Measurements from ENCODE around the gene PLEK2. TPM values are rescaled to one million over a fixed set of nuclear protein-coding genes. Genes with fewer than 3 reads are reported as not detected.

PLEK2 gene
- total RNA-seq, 2 experiments from 2014 or later: 0.45 to 1.1 TPM

GRCh38 chr14:67389811-67390534 lies 22.0 kb downstream of the PLEK2 start:
- DNase-seq: no peak
- peaks cover 17% of the 10 kb centered on the region for H3K36me3 Mint-ChIP-seq (ENCODE audit: low read depth)
- ChIA-PET POLR2A (no interaction called here), CTCF (interaction anchor here (0.6 kb wide), 1 partner anchor 204 kb away, joined by 3 read pairs; no protein-coding TSS in a partner anchor)
- H3K4me1 Mint-ChIP-seq: peaks cover 12% of the 10 kb centered on the region
- H3K4me3 Mint-ChIP-seq: no peak overlapping the region
- no peak overlapping the region for H3K27ac Mint-ChIP-seq
- H3K27me3 Mint-ChIP-seq: no peaks in the 10 kb centered on the region
- H3K9me3 Mint-ChIP-seq: no peaks in the 10 kb centered on the region

DNA sequence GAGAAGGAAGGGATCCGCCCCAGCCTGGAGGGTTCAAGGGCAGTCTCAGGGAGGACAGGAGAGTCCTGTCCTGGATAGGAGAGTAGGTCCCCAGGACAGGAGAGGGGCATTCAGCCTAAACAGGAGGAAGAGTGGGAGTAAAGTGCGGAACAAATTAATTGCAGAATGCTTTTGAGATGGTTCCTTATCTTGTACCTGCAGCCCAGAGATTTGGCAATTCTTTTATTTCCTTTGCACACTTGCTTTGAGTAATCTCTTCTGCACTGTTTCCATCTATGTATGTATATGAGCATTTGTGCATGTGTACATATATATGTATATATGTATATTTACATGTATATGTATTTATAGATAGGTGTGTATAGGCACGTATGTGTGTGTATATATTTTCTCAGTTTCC lies 22.7 kb downstream of the PLEK2 start:
- H3K36me3 Mint-ChIP-seq (ENCODE audit: low read depth): peaks cover 22% of the 10 kb centered on the region
- ChIA-PET CTCF (interaction anchor here (0.6 kb wide), 1 partner anchor 205 kb away, joined by 3 read pairs; no protein-coding TSS in a partner anchor), POLR2A (no interaction called here)
- no peak overlapping the region for H3K27ac Mint-ChIP-seq
- no peaks in the 10 kb centered on the region for H3K27me3 Mint-ChIP-seq
- DNase-seq: no peak
- no peak overlapping the region for H3K4me3 Mint-ChIP-seq
- peaks cover 12% of the 10 kb centered on the region for H3K4me1 Mint-ChIP-seq
- H3K9me3 Mint-ChIP-seq: no peaks in the 10 kb centered on the region

DNA sequence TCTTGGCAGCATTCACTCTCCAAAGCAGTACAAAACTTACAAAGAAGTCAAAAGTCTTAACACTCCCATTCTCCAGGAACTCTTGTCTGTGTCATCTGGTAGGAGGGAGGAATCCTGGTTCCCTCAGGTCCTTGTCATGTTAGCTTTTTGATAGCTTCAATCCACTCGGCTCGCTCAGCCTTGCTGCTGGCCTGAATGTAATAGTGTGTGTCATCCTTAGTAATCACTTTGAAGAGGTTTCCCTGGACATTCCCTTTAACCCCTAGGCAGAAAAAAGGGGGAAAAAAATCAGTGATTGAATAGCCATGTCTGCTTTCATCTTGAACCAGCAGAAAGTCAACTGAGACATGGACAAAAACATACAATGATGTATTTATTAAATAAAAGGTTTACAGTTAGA lies 24.8 kb downstream of the PLEK2 start:
- Mint-ChIP-seq H3K4me1 (peaks cover 12% of the 10 kb centered on the region), H3K27me3 (no peaks in the 10 kb centered on the region), H3K27ac (no peak overlapping the region), H3K9me3 (no peaks in the 10 kb centered on the region), H3K36me3 (ENCODE audit: low read depth) (peaks cover 36% of the 10 kb centered on the region), H3K4me3 (no peak overlapping the region)
- CTCF ChIA-PET: no interaction called here
- DNase-seq: no peak
- POLR2A ChIA-PET: no interaction called here

DNA sequence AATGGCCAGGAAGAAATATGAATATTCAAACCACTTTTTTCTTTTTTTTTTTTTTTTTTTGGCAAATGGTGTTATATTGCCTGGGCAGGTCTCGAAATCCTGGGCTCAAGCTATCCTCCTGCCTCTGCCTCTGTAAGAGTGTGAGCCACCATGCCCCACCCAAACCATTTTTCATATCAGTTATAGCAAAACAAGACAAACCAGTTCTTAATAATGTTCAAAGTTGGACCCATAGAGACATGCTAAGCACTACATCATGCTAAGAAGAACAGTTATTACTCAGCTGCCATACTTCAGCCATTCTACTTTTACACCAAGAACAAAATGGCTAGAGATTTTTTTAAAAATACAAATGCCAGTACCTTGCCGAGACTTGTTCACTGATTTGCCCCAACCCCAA lies 26.3 kb downstream of the PLEK2 start:
- H3K4me3 Mint-ChIP-seq: no peak overlapping the region
- H3K27ac Mint-ChIP-seq: no peak overlapping the region
- DNase-seq: no peak
- no peaks in the 10 kb centered on the region for H3K27me3 Mint-ChIP-seq
- no peaks in the 10 kb centered on the region for H3K9me3 Mint-ChIP-seq
- peaks cover 1% of the 10 kb centered on the region for H3K4me1 Mint-ChIP-seq
- peaks cover 47% of the 10 kb centered on the region for H3K36me3 Mint-ChIP-seq (ENCODE audit: low read depth)
- ChIA-PET POLR2A (no interaction called here), CTCF (interaction anchor here (0.6 to 1.1 kb wide), 2 partner anchors 12 to 34 kb away, joined by 4 read pairs; no protein-coding TSS in a partner anchor)

- Mint-ChIP-seq H3K4me1 (no peaks in the 10 kb centered on the region), H3K36me3 (ENCODE audit: low read depth) (peaks cover 51% of the 10 kb centered on the region), H3K27me3 (no peaks in the 10 kb centered on the region), H3K9me3 (no peaks in the 10 kb centered on the region), H3K4me3 (no peak overlapping the region), H3K27ac (no peak overlapping the region)
- ChIA-PET POLR2A (no interaction called here), CTCF (interaction anchor here (0.6 to 1.9 kb wide), 2 partner anchors 25 to 34 kb away, joined by 4 to 6 read pairs; partner anchors contain the start of genes ATP6V1D and EIF2S1)
- DNase-seq: no peak
Measured at GRCh38 chr14:67385120-67385519, 26.8 kb downstream of the PLEK2 start.

DNA sequence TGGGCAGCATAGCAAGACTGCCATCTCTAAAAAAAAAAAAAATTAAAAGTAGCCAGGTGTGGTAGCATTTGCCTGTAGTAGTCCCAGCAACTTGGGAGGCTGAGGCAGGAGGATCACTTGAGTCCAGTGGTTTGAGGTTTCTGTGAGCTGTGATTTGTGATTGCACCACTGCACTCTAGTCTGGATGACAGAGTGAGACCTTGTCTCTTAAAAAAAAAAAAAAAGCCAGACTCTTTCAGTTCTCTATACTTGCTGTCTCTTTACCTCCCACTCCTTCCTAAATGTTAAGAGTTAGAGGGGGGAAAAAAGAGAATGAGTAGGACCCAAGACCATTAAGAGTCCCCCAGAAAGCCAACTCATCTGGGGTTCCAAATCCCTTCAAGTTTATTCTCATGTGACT lies 34.0 kb downstream of the PLEK2 start:
- ChIA-PET POLR2A (no interaction called here), CTCF (no interaction called here)
- peaks cover 62% of the 10 kb centered on the region for H3K36me3 Mint-ChIP-seq (ENCODE audit: low read depth)
- DNase-seq: no peak
- no peaks in the 10 kb centered on the region for H3K27me3 Mint-ChIP-seq
- H3K4me1 Mint-ChIP-seq: peaks cover 7% of the 10 kb centered on the region
- no peak overlapping the region for H3K27ac Mint-ChIP-seq
- H3K9me3 Mint-ChIP-seq: no peaks in the 10 kb centered on the region
- no peak overlapping the region for H3K4me3 Mint-ChIP-seq

DNA sequence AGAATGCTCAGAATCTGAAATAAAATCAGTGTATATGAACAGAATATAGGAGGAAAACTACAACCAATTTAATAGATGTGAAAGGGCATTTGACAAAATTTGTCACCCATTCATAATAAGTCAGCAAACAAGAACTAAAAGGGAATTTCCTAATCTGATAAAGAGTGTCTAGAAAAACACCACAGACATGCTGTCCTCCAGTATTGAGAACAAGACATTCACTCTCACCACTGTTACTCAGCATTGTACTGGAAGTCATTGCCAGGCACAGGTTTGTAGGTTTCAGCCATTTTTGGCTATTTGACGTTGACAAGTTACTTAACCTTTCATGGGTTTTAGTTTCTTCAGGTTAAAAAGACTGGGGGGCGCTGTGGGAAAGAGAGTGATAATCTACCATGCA lies 38.6 kb downstream of the PLEK2 start:
- H3K36me3 Mint-ChIP-seq (ENCODE audit: low read depth): peaks cover 51% of the 10 kb centered on the region

DNA sequence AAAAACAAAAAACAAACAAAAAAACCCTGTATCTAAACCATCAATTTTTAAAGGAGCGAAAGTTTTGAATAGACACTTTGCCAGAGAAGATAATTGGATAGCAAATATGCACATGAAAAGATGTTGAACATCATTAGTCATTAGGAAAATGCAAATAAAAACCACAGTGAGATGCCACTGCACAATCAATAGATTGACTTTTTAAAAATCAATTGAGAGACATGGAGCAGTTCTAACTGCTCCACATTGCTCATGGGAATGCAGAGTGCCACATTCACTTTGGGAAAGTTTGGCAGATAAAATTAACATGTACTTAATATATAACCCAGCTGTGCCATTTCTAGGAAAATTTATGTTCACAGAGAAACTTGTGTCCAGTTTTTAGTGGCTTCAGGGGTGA lies 39.1 kb downstream of the PLEK2 start:
- ChIA-PET CTCF (interaction anchor here (3.0 kb wide), 1 partner anchor 13 kb away, joined by 9 read pairs; the partner anchor contains the start of genes ATP6V1D and EIF2S1), POLR2A (no interaction called here)
- Mint-ChIP-seq H3K27ac (no peak overlapping the region), H3K36me3 (ENCODE audit: low read depth) (peaks cover 53% of the 10 kb centered on the region), H3K4me3 (no peak overlapping the region), H3K27me3 (no peaks in the 10 kb centered on the region), H3K4me1 (peaks cover 22% of the 10 kb centered on the region), H3K9me3 (no peaks in the 10 kb centered on the region)
- no peak for DNase-seq

More for the DNA sequence above, 38.6 kb downstream of the PLEK2 start:
- Mint-ChIP-seq H3K9me3 (no peaks in the 10 kb centered on the region), H3K27me3 (no peaks in the 10 kb centered on the region), H3K27ac (no peak overlapping the region), H3K4me1 (peaks cover 19% of the 10 kb centered on the region), H3K4me3 (no peak overlapping the region)
- POLR2A ChIA-PET: no interaction called here
- CTCF ChIA-PET: interaction anchor here (3.0 kb wide), 1 partner anchor 13 kb away, joined by 9 read pairs; the partner anchor contains the start of genes ATP6V1D and EIF2S1
- DNase-seq: no peak

- Mint-ChIP-seq H3K4me1 (peaks cover 28% of the 10 kb centered on the region), H3K27ac (no peak overlapping the region), H3K4me3 (no peak overlapping the region), H3K27me3 (no peaks in the 10 kb centered on the region), H3K36me3 (ENCODE audit: low read depth) (peaks cover 55% of the 10 kb centered on the region), H3K9me3 (no peaks in the 10 kb centered on the region)
- ChIA-PET POLR2A (no interaction called here), CTCF (interaction anchor here (3.0 kb wide), 1 partner anchor 12 kb away, joined by 9 read pairs; the partner anchor contains the start of genes ATP6V1D and EIF2S1)
- DNase-seq: no peak
Measured at GRCh38 chr14:67371247-67372148, 40.5 kb downstream of the PLEK2 start.

DNA sequence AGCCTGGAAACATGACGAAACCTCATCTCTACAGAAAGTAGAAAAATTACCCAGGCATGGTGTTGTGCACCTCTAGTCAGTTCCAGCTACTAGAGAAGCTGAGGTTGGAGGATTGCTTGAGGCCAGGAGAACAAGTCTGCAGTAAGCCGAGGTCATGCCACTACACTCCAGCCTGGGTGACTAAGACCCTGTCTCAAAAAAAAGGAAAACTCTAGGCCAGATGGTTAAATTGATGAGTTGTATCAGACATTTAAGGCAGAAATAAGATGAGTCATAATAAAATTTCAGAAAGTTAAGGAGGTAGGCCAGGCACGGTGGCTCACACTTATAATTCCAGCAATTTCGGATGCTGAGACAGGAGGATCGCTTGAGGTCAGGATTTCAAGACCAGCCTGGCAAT lies 41.1 kb downstream of the PLEK2 start:
- Mint-ChIP-seq H3K27ac (no peak overlapping the region), H3K4me3 (no peak overlapping the region), H3K27me3 (no peaks in the 10 kb centered on the region), H3K4me1 (peaks cover 31% of the 10 kb centered on the region), H3K9me3 (no peaks in the 10 kb centered on the region), H3K36me3 (ENCODE audit: low read depth) (peaks cover 57% of the 10 kb centered on the region)
- CTCF ChIA-PET: interaction anchor here (3.0 kb wide), 1 partner anchor 11 kb away, joined by 9 read pairs; the partner anchor contains the start of genes ATP6V1D and EIF2S1
- no peak for DNase-seq
- POLR2A ChIA-PET: no interaction called here

DNA sequence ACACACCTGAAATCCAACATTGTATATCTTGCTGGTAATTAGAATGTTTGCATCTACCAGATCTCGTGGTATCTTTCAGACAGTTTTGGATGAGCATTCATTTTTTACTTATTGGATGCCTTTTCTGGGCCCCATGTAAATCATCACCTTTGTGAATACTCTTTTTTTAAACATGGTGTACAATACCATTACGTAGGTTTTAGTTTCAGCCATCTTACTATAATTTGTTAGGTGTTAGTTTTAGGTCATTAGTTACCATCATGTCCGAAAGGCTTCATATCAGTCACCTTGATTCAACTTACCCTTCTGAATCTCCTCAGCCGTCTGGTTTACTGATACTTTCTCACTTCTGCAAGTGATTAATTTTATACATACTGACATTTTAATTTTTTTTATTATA lies 46.5 kb downstream of the PLEK2 start:
- H3K9me3 Mint-ChIP-seq: no peaks in the 10 kb centered on the region
- H3K4me1 Mint-ChIP-seq: peaks cover 50% of the 10 kb centered on the region
- H3K27ac Mint-ChIP-seq: no peak overlapping the region
- H3K27me3 Mint-ChIP-seq: no peaks in the 10 kb centered on the region
- POLR2A ChIA-PET: no interaction called here
- peaks cover 53% of the 10 kb centered on the region for H3K36me3 Mint-ChIP-seq (ENCODE audit: low read depth)
- no peak overlapping the region for H3K4me3 Mint-ChIP-seq
- no peak for DNase-seq
- CTCF ChIA-PET: interaction anchor here (0.9 kb wide), 1 partner anchor 11 kb away, joined by 3 read pairs; no protein-coding TSS in a partner anchor

GRCh38 chr14:67360470-67361206 lies 51.3 kb downstream of the PLEK2 start:
- POLR2A ChIA-PET: interaction anchor here (0.6 kb wide), 1 partner anchor 31 kb away, joined by 3 read pairs; no protein-coding TSS in a partner anchor
- H3K27me3 Mint-ChIP-seq: no peaks in the 10 kb centered on the region

More at GRCh38 chr14:67360470-67361206, 51.3 kb downstream of the PLEK2 start:
- Mint-ChIP-seq H3K36me3 (ENCODE audit: low read depth) (peaks cover 23% of the 10 kb centered on the region), H3K9me3 (no peaks in the 10 kb centered on the region), H3K4me1 (peaks cover 62% of the 10 kb centered on the region), H3K4me3 (peak overlapping the region; percentile 92), H3K27ac (peak overlapping the region; percentile 94)
- CTCF ChIA-PET: interaction anchor here (0.6 to 1.9 kb wide), 13 partner anchors 8 to 1483 kb away, joined by 3 to 17 read pairs (median 5); partner anchors contain the start of genes ARG2 and TMEM229B
- DNase-seq: no peak

Data from activated CD4-positive, alpha-beta T cell treated with anti-CD3 and anti-CD28 coated beads, Interleukin-2, amount 10 ng/mL, durations not matched to agents 7 days and 5 days (primary cell).